ENCODE results near the gene KIF6. TPM values are rescaled to one million over a fixed set of nuclear protein-coding genes. Genes with fewer than 3 reads are reported as not detected.

The KIF6 gene
- total and polyA plus RNA-seq, 2 of the 8 experiments (the other 6 are each of a cell fraction or from before 2014, with no cell fraction given), result 0.53 to 0.65 TPM

DNA sequence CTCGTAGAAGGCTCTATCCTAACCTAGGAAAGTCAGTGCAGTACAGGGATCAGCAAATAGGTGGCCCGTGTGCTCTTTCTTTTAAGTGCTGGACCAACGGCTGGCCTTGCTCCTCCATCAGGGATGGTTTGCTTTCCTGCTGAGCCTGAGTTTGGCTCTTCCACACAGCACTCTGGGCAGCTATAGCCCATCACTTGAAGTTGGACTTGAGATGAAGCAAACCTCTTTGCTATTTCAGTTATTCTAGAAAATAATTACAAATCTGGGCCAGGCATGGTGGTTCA is 335.8 kb downstream of the KIF6 start (continued):
- TF ChIP-seq, protein P1, sequence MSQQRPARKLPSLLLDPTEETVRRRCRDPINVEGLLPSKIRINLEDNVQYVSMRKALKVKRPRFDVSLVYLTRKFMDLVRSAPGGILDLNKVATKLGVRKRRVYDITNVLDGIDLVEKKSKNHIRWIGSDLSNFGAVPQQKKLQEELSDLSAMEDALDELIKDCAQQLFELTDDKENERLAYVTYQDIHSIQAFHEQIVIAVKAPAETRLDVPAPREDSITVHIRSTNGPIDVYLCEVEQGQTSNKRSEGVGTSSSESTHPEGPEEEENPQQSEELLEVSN (IDR thresholded peaks at IDR 0.05), result no peak
- TF ChIP-seq SIX5 (IDR thresholded peaks at IDR 0.05; ENCODE audit: low read depth, low read length) (no peak), RXRA (IDR thresholded peaks at IDR 0.05; ENCODE audit: insufficient read depth, low read depth, low read length) (no peak), HDAC6 (IDR thresholded peaks at IDR 0.05; ENCODE audit: low read depth, low read length) (no peak), BACH1 (IDR thresholded peaks at IDR 0.05; ENCODE audit: low read length) (no peak), EZH2 (IDR thresholded peaks at IDR 0.05; ENCODE audit: low read depth, low read length, severe bottlenecking) (no peak), CBX5 (IDR thresholded peaks at IDR 0.05; ENCODE audit: low read depth, low read length) (no peak)

Data from H1 (cell line).